ENCODE data around the gene DNAH8. TPM values are rescaled to one million over a fixed set of nuclear protein-coding genes. Genes with fewer than 3 reads are reported as not detected.

Gene DNAH8
- total and polyA plus RNA-seq, 2 experiments from 2014 or later, result 0.03 to 0.15 TPM

- no peak for DNase-seq (ENCODE audit: low spot score)
- H3K4me1 ChIP-seq (ENCODE audit: insufficient read depth), result peaks cover 30% of the 10 kb centered on the region
Observed at GRCh38 chr6:39065561-39065960, 350.4 kb downstream of the DNAH8 start.

GRCh38 chr6:39068391-39068790 is 353.3 kb downstream of the DNAH8 start:
- TF ChIP-seq, protein P1, sequence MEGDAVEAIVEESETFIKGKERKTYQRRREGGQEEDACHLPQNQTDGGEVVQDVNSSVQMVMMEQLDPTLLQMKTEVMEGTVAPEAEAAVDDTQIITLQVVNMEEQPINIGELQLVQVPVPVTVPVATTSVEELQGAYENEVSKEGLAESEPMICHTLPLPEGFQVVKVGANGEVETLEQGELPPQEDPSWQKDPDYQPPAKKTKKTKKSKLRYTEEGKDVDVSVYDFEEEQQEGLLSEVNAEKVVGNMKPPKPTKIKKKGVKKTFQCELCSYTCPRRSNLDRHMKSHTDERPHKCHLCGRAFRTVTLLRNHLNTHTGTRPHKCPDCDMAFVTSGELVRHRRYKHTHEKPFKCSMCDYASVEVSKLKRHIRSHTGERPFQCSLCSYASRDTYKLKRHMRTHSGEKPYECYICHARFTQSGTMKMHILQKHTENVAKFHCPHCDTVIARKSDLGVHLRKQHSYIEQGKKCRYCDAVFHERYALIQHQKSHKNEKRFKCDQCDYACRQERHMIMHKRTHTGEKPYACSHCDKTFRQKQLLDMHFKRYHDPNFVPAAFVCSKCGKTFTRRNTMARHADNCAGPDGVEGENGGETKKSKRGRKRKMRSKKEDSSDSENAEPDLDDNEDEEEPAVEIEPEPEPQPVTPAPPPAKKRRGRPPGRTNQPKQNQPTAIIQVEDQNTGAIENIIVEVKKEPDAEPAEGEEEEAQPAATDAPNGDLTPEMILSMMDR (IDR thresholded peaks at IDR 0.05; ENCODE audit: poor library complexity), result no peak
- TF ChIP-seq EZH2phosphoT487 (IDR thresholded peaks at IDR 0.05; ENCODE audit: low read depth, severe bottlenecking, unreplicated experiment), result no peak
- no peak for TF ChIP-seq EZH2 (IDR thresholded peaks at IDR 0.05; ENCODE audit: borderline replicate concordance)
- Histone ChIP-seq H3K27me3 (peaks cover 4% of the 10 kb centered on the region), H3K4me1 (ENCODE audit: insufficient read depth) (peaks cover 5% of the 10 kb centered on the region), H4K20me1 (ENCODE audit: insufficient read depth, poor library complexity, severe bottlenecking) (no peaks in the 10 kb centered on the region), H3K79me2 (no peaks in the 10 kb centered on the region), H3K4me2 (no peak overlapping the region), H3K9me3 (ENCODE audit: low read depth) (no peaks in the 10 kb centered on the region), H2AFZ (no peak overlapping the region), H3K36me3 (replicated peaks; ENCODE audit: insufficient read depth, low read depth) (no peaks in the 10 kb centered on the region), H3K9me2 (replicated peaks; ENCODE audit: insufficient read depth) (no peaks in the 10 kb centered on the region), H3K27ac (no peak overlapping the region), H3K4me3 (no peak overlapping the region)
- 80% methylated on average over 7 of the region's 7 CpGs for WGBS (ENCODE audit: low lambda C conversion rate, missing lambda C conversion rate)
- no peak for DNase-seq (ENCODE audit: low spot score)

More at GRCh38 chr6:39065561-39065960, 350.4 kb downstream of the DNAH8 start:
- peaks cover 4% of the 10 kb centered on the region for H3K27me3 ChIP-seq
- no peak overlapping the region for H3K4me2 ChIP-seq
- WGBS (ENCODE audit: low lambda C conversion rate, missing lambda C conversion rate), result 98% methylated on average over 8 of the region's 8 CpGs
- no peak overlapping the region for H3K27ac ChIP-seq
- H3K9me3 ChIP-seq (ENCODE audit: low read depth), result no peaks in the 10 kb centered on the region
- TF ChIP-seq, protein P1 (IDR thresholded peaks at IDR 0.05; ENCODE audit: poor library complexity), result no peak
- TF ChIP-seq EZH2phosphoT487 (IDR thresholded peaks at IDR 0.05; ENCODE audit: low read depth, severe bottlenecking, unreplicated experiment) (no peak), EZH2 (IDR thresholded peaks at IDR 0.05; ENCODE audit: borderline replicate concordance) (no peak)
- no peaks in the 10 kb centered on the region for H3K36me3 ChIP-seq (replicated peaks; ENCODE audit: insufficient read depth, low read depth)
- no peaks in the 10 kb centered on the region for H3K9me2 ChIP-seq (replicated peaks; ENCODE audit: insufficient read depth)
- H2AFZ ChIP-seq, result no peak overlapping the region
- no peaks in the 10 kb centered on the region for H3K79me2 ChIP-seq
- H4K20me1 ChIP-seq (ENCODE audit: insufficient read depth, poor library complexity, severe bottlenecking), result no peaks in the 10 kb centered on the region
- H3K4me3 ChIP-seq, result no peak overlapping the region

DNA sequence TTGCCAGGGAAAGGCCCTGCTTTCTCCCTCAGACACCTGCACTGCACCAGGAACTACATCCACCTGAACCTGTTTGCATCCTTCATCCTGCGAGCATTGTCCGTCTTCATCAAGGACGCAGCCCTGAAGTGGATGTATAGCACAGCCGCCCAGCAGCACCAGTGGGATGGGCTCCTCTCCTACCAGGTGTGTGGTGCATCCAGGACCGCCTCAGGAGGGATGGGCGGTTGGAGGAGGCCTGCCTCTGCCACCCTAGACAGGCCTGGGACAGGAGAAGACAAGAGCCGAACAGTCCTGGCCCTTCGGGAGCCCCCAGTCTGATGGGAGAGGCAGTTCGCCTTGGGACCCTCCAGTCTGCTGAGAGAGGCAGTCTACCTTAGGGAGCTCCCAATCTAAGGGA is 357.7 kb downstream of the DNAH8 start:
- H2AFZ ChIP-seq, result no peak overlapping the region
- no peaks in the 10 kb centered on the region for H4K20me1 ChIP-seq (ENCODE audit: insufficient read depth, poor library complexity, severe bottlenecking)
- H3K4me3 ChIP-seq, result no peak overlapping the region
- 98% methylated on average over 9 of the region's 9 CpGs for WGBS (ENCODE audit: low lambda C conversion rate, missing lambda C conversion rate)
- no peaks in the 10 kb centered on the region for H3K79me2 ChIP-seq
- no peak overlapping the region for H3K4me2 ChIP-seq
- H3K4me1 ChIP-seq (ENCODE audit: insufficient read depth), result no peaks in the 10 kb centered on the region
- H3K36me3 ChIP-seq (replicated peaks; ENCODE audit: insufficient read depth, low read depth), result no peaks in the 10 kb centered on the region
- H3K9me3 ChIP-seq (ENCODE audit: low read depth), result no peaks in the 10 kb centered on the region
- no peak for DNase-seq (ENCODE audit: low spot score)
- no peaks in the 10 kb centered on the region for H3K27me3 ChIP-seq
- no peaks in the 10 kb centered on the region for H3K9me2 ChIP-seq (replicated peaks; ENCODE audit: insufficient read depth)
- no peak for TF ChIP-seq EZH2 (IDR thresholded peaks at IDR 0.05; ENCODE audit: borderline replicate concordance)
- TF ChIP-seq EZH2phosphoT487 (IDR thresholded peaks at IDR 0.05; ENCODE audit: low read depth, severe bottlenecking, unreplicated experiment), result no peak
- TF ChIP-seq, protein P1 (IDR thresholded peaks at IDR 0.05; ENCODE audit: poor library complexity), result no peak
- H3K27ac ChIP-seq, result no peak overlapping the region
